Neuronal stem cell (in vitro differentiated cells): ENCODE results near the gene ALCAM.

ENCODE experiments used
- DNase-seq: peaks from one replicate; pipeline ENCODE4 v3.0.0-alpha.2; 2013; ENCODE audit warnings: low spot score
- H2AFZ ChIP-seq: one replicate; pipeline ENCODE4 v1.6.1; 2013; ENCODE audit warnings: mild to moderate bottlenecking, low read length, inconsistent platforms
- H2AK5ac ChIP-seq: 2 replicates; pipeline ENCODE4 v1.6.1; 2013; ENCODE audit warnings: low read depth, mild to moderate bottlenecking, inconsistent platforms, low read length, moderate library complexity, mixed read lengths
- H2BK120ac ChIP-seq: 2 replicates; pipeline ENCODE4 v1.6.1; 2013; ENCODE audit warnings: low read depth, mild to moderate bottlenecking, inconsistent platforms, low read length, moderate library complexity, mixed read lengths
- H2BK12ac ChIP-seq: one replicate; pipeline ENCODE4 v1.6.1; 2013; ENCODE audit warnings: low read length, inconsistent platforms
- H2BK15ac ChIP-seq: 2 replicates; pipeline ENCODE4 v1.6.1; 2013; ENCODE audit warnings: mild to moderate bottlenecking, low read length, inconsistent platforms, mixed read lengths
- H2BK5ac ChIP-seq: one replicate; pipeline ENCODE4 v1.6.1; 2013; ENCODE audit warnings: inconsistent platforms, mild to moderate bottlenecking, low read length, moderate library complexity
- H3K14ac ChIP-seq: one replicate; pipeline ENCODE4 v1.6.1; 2013; ENCODE audit warnings: low read length, inconsistent platforms
- H3K18ac ChIP-seq: 2 replicates; pipeline ENCODE4 v1.6.1; 2013; ENCODE audit warnings: low read length, inconsistent platforms
- H3K23ac ChIP-seq: 2 replicates; pipeline ENCODE4 v1.6.1; 2013; ENCODE audit warnings: low read depth, mild to moderate bottlenecking, mixed read lengths, low read length, inconsistent platforms; ENCODE audit not compliant: poor library complexity
- H3K27ac ChIP-seq: replicated peaks from 3 replicates; pipeline ENCODE4 v1.5.1; 2013; ENCODE audit warnings: low read length, inconsistent platforms
- H3K27me3 ChIP-seq, 3 experiments: 2 replicates each; pipeline ENCODE4 v1.6.1; 2013; ENCODE audit warnings: low read length in 3 of 3, mild to moderate bottlenecking in 2 of 3, inconsistent platforms in 1 of 3, low read depth in 1 of 3, mixed read lengths in 1 of 3, moderate library complexity in 1 of 3; ENCODE audit not compliant: control insufficient read depth in 3 of 3, insufficient read depth in 3 of 3
- H3K36me3 ChIP-seq, 2 donors: replicated peaks in 1 of 2; 2 replicates each; pipeline ENCODE4 v1.6.1; 2013; ENCODE audit warnings: low read length in 2 of 2; ENCODE audit not compliant: control insufficient read depth in 2 of 2, insufficient read depth in 2 of 2
- H3K4ac ChIP-seq: 2 replicates; pipeline ENCODE4 v1.6.1; 2013; ENCODE audit warnings: inconsistent platforms, mild to moderate bottlenecking, low read length, moderate library complexity
- H3K4me1 ChIP-seq, 2 donors: 1 replicate in 1 of 2; 2 replicates in 1 of 2; pipeline ENCODE4 v1.6.1; 2013; ENCODE audit warnings: low read length in 2 of 2, low read depth in 1 of 2; ENCODE audit not compliant: control insufficient read depth in 2 of 2, insufficient read depth in 1 of 2
- H3K4me2 ChIP-seq: one replicate; pipeline ENCODE4 v1.6.1; 2013; ENCODE audit warnings: mild to moderate bottlenecking, low read length, inconsistent platforms; ENCODE audit not compliant: insufficient read depth, poor library complexity, severe bottlenecking
- H3K4me3 ChIP-seq, 2 donors: 2 replicates each; pipeline ENCODE4 v1.5.1; 2013; ENCODE audit warnings: low read length in 2 of 2, mild to moderate bottlenecking in 2 of 2, inconsistent platforms in 1 of 2, moderate library complexity in 1 of 2
- H3K79me1 ChIP-seq: one replicate; pipeline ENCODE4 v1.6.1; 2013; ENCODE audit warnings: low read depth, mild to moderate bottlenecking, inconsistent platforms, low read length, moderate library complexity
- H3K9ac ChIP-seq: one replicate; pipeline ENCODE4 v1.6.1; 2013; ENCODE audit warnings: mild to moderate bottlenecking, low read depth, low read length, inconsistent platforms; ENCODE audit not compliant: poor library complexity
- H3K9me3 ChIP-seq, 2 donors: replicated peaks in 1 of 2; 2 replicates each; pipeline versions ENCODE3 to v1.6.1; 2013; ENCODE audit warnings: low read length in 2 of 2, mild to moderate bottlenecking in 2 of 2, inconsistent platforms in 1 of 2, low read depth in 1 of 2, mixed read lengths in 1 of 2, moderate library complexity in 1 of 2; ENCODE audit not compliant: control insufficient read depth in 2 of 2, insufficient read depth in 1 of 2
- H4K8ac ChIP-seq: one replicate; pipeline ENCODE4 v1.6.1; 2013; ENCODE audit warnings: low read depth, mild to moderate bottlenecking, inconsistent platforms, low read length, moderate library complexity
- H4K91ac ChIP-seq: one replicate; pipeline ENCODE4 v1.6.1; 2013; ENCODE audit warnings: low read length, low read depth, mild to moderate bottlenecking, inconsistent platforms; ENCODE audit not compliant: poor library complexity
- WGBS, 2 donors: extraction: QIAGEN DNeasy Blood & Tissue Kit; methylation state at CpG; one replicate each; pipeline ENCODE4 v1.1.7; 2013; ENCODE audit warnings: missing lambda C conversion rate in 2 of 2, mixed read lengths in 1 of 2; ENCODE audit not compliant: insufficient read length in 2 of 2, insufficient replicate concordance in 1 of 2; ENCODE audit errors: extremely low coverage in 2 of 2; 5-methylcytosine and 5-hydroxymethylcytosine counted together

ALCAM gene

GRCh38 chr3:105495021-105495420, 128.3 kb downstream of the ALCAM start:
- DNase-seq: no peak
- Histone ChIP-seq H4K8ac (no peak overlapping the region), H3K36me3 (no peaks in the 10 kb centered on the region), H3K27me3 (no peaks in the 10 kb centered on the region), H2AFZ (no peak overlapping the region), H3K79me1 (no peaks in the 10 kb centered on the region), H2BK5ac (no peak overlapping the region), H3K27ac (no peak overlapping the region), H3K18ac (no peak overlapping the region), H2BK12ac (no peak overlapping the region), H3K4me1 (no peaks in the 10 kb centered on the region), H3K23ac (no peak overlapping the region), H3K4me2 (no peak overlapping the region), H4K91ac (no peak overlapping the region), H2BK120ac (no peak overlapping the region), H3K9ac (no peak overlapping the region), H3K4ac (no peak overlapping the region), H3K14ac (no peak overlapping the region), H3K4me3 (no peak overlapping the region), H2BK15ac (no peak overlapping the region), H2AK5ac (no peak overlapping the region), H3K9me3 (peaks cover 5 to 9% of the 10 kb centered on the region in 2 donors)
- no CpG with 5 or more reads among the region's 2 CpGs for WGBS, 2 donors

DNA sequence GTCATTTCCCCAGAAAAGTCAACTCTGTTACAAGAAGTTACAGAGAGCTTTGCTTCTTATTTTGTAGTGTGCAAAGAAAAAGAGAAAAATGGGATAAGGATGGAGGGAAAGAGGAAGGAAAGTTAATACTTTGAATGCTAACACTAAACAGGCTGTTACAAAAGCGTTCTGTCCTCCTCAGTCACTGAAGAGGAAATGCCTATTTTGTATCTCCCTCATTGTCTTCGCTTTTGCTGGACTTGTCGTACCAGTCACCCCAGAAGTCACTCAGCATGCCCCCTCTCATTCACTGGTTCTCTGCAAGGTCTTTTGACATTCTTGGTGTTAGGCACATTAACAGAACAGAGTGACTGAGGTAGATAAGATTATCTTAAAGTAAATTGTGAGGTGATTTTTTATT, 129.6 kb downstream of the ALCAM start:
- Histone ChIP-seq H2AFZ (no peak overlapping the region), H3K27me3 (no peaks in the 10 kb centered on the region), H3K79me1 (no peaks in the 10 kb centered on the region), H3K9ac (no peak overlapping the region), H2BK5ac (no peak overlapping the region), H3K4me2 (no peak overlapping the region), H2BK120ac (no peak overlapping the region), H3K4me3 (no peak overlapping the region), H2BK12ac (no peak overlapping the region), H3K36me3 (no peaks in the 10 kb centered on the region), H3K27ac (no peak overlapping the region), H3K4ac (no peak overlapping the region), H2BK15ac (no peak overlapping the region), H3K14ac (no peak overlapping the region), H2AK5ac (no peak overlapping the region), H3K9me3 (no peaks in the 10 kb centered on the region), H3K18ac (no peak overlapping the region), H3K4me1 (no peaks in the 10 kb centered on the region), H4K8ac (no peak overlapping the region), H3K23ac (no peak overlapping the region), H4K91ac (no peak overlapping the region)
- WGBS, 2 donors: no CpG with 5 or more reads among the region's 3 CpGs
- no peak for DNase-seq

DNA sequence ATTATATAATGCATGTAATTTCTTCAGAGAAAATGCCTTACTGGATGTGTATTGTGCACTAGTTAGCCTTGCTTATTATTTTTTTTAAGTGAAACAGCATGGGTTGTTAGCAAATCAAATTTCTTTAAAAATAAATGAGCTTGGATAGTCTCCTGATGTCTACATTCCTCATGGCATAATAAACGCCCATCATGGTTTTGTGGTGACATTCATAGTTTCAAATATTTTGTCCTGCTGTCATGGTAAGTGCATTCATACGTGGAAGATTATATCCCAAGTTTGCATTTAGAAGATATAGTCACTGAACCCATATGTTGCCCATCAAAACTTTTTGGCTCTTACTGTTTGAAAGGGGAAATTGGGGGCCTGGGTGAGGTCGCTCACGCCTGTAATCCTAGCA, 130.7 kb downstream of the ALCAM start:
- no peak overlapping the region for H3K4me3 ChIP-seq
- H2AFZ ChIP-seq: no peak overlapping the region
- H3K79me1 ChIP-seq: no peaks in the 10 kb centered on the region
- H3K27me3 ChIP-seq: no peaks in the 10 kb centered on the region
- H3K9ac ChIP-seq: no peak overlapping the region
- no peak overlapping the region for H3K4ac ChIP-seq
- H3K14ac ChIP-seq: no peak overlapping the region
- no peak overlapping the region for H4K8ac ChIP-seq
- H2BK12ac ChIP-seq: no peak overlapping the region
- no peak for DNase-seq
- WGBS, 2 donors: no CpG with 5 or more reads among the region's 4 CpGs
- no peak overlapping the region for H2BK120ac ChIP-seq
- H3K4me1 ChIP-seq: peaks cover 0 to 2% of the 10 kb centered on the region in 2 donors
- H3K27ac ChIP-seq: no peak overlapping the region
- no peaks in the 10 kb centered on the region for H3K36me3 ChIP-seq
- H2BK15ac ChIP-seq: no peak overlapping the region
- H2AK5ac ChIP-seq: no peak overlapping the region
- H4K91ac ChIP-seq: no peak overlapping the region
- H2BK5ac ChIP-seq: no peak overlapping the region
- no peak overlapping the region for H3K23ac ChIP-seq
- H3K18ac ChIP-seq: no peak overlapping the region
- no peaks in the 10 kb centered on the region for H3K9me3 ChIP-seq
- H3K4me2 ChIP-seq: no peak overlapping the region

DNA sequence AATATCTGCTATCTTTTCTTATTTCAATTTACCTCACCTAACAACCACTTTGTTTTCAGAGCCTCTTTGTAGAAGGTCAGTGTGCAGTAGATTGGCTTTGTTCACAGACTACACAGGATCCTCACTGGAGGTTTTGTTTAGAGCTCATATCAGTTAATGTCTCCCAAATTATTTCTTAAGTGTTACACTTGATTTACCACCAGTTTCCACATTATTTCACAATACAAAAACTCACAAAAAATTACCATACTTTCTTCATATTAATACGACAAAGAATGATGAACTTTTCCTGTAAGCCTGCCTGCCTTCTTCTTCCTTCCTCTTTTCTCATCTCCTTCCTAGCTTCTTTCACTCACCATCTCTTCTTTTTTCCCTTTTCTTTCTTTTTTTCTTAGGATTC, 133.3 kb downstream of the ALCAM start:
- no peak overlapping the region for H2BK12ac ChIP-seq
- no peak overlapping the region for H2AK5ac ChIP-seq
- H3K18ac ChIP-seq: no peak overlapping the region
- no peaks in the 10 kb centered on the region for H3K79me1 ChIP-seq
- H3K4me2 ChIP-seq: no peak overlapping the region
- no peaks in the 10 kb centered on the region for H3K27me3 ChIP-seq
- H3K4ac ChIP-seq: no peak overlapping the region
- no peak overlapping the region for H3K27ac ChIP-seq
- H3K9me3 ChIP-seq: no peaks in the 10 kb centered on the region
- no peak overlapping the region for H4K91ac ChIP-seq
- no peak overlapping the region for H3K9ac ChIP-seq
- no peak for DNase-seq
- no peaks in the 10 kb centered on the region for H3K36me3 ChIP-seq
- H2AFZ ChIP-seq: no peak overlapping the region
- H2BK5ac ChIP-seq: no peak overlapping the region
- no peak overlapping the region for H3K4me3 ChIP-seq
- 100% methylated on average over 1 of the region's 1 CpG; no CpG with 5 or more reads in 1 of the 2 donors for whole genome bisulfite sequencing, 2 donors
- H2BK120ac ChIP-seq: no peak overlapping the region
- peaks cover 0 to 8% of the 10 kb centered on the region in 2 donors for H3K4me1 ChIP-seq
- no peak overlapping the region for H4K8ac ChIP-seq
- no peak overlapping the region for H3K14ac ChIP-seq
- no peak overlapping the region for H2BK15ac ChIP-seq
- no peak overlapping the region for H3K23ac ChIP-seq
